Psoas muscle (tissue), 8 donors: ENCODE measurements around the gene ZNF766. TPM values are rescaled to one million over a fixed set of nuclear protein-coding genes. Genes with fewer than 3 reads are reported as not detected.

Experiments
- ATAC-seq, 4 donors: fragments of 200-7000 bp; cut with Tn5 transposase; one replicate each; pipeline ENCODE4 v1.9.1; 2020; ENCODE audit warnings: moderate library complexity in 3 of 4, mild to moderate bottlenecking in 2 of 4
- DNase-seq, 2 donors: peaks; one replicate each; pipeline ENCODE4 v3.0.0-alpha.2; 2020
- H3K27ac ChIP-seq: fragments of 200-600 bp; one replicate; pipeline ENCODE4 v1.8.0; 2022
- H3K27me3 ChIP-seq, 3 donors: fragments of 200-600 bp in 1 of 3; one replicate each; pipeline versions ENCODE4 v1.6.1 to v1.8.0; 2013 to 2022; ENCODE audit warnings: low read length in 2 of 3, mild to moderate bottlenecking in 2 of 3, moderate library complexity in 1 of 3; ENCODE audit not compliant: insufficient read depth in 3 of 3
- H3K36me3 ChIP-seq, 2 donors: fragments of 200-600 bp in 1 of 2; one replicate each; pipeline versions ENCODE4 v1.6.1 to v1.8.0; 2013 to 2022; ENCODE audit warnings: low read depth in 1 of 2, mild to moderate bottlenecking in 1 of 2, moderate library complexity in 1 of 2; ENCODE audit not compliant: insufficient read depth in 1 of 2
- H3K4me1 ChIP-seq: fragments of 200-600 bp; one replicate; pipeline ENCODE4 v1.8.0; 2022
- H3K4me3 ChIP-seq: fragments of 200-600 bp; one replicate; pipeline ENCODE4 v1.8.0; 2022; ENCODE audit warnings: mild to moderate bottlenecking
- H3K9me3 ChIP-seq: fragments of 200-600 bp; one replicate; pipeline ENCODE4 v1.8.0; 2022
- WGBS, 3 donors: extraction: QIAGEN DNeasy Blood & Tissue Kit; methylation state at CpG; one replicate each; pipeline versions ENCODE4 v1.1.6 to v1.1.7; 2013; 5-methylcytosine and 5-hydroxymethylcytosine counted together
- intact Hi-C, 2 donors: fragments of 100-400 bp; cut with DNase I; formaldehyde crosslinking; loops; one replicate each; pipeline versions ENCODE4 v1.11.0 to v1.14.2; 2022
- polyA plus RNA-seq, 3 donors: library from polyadenylated mRNA; stranded (reverse); fragments of 200-250 nt; gene quantifications; one replicate each; pipeline ENCODE4 v1.2.3, GENCODE V29; 2013
- total RNA-seq, 4 donors: library from RNA; stranded (reverse); fragmentation: NEBNext Ultra II Directional in 2 of 4; extraction: Animal tissue kit (Norgen Biotek cat#: 25700) in 2 of 4; gene quantifications; one replicate each; pipeline versions ENCODE4 v1.2.1 to v1.2.4, GENCODE V29; 2021 to 2023
- TF ChIP-seq, protein P1 (sequence below): fragments of 200-600 bp; IDR thresholded peaks from one replicate; pipeline ENCODE4 v1.8.0; 2022; ENCODE audit warnings: antibody characterized with exemption
- donor health status: healthy with polysubstance abuse.
- donor health status: DM: no; HTN: no; CAD: no; lungs with moderate emphysema.
- donor health status: Bipolar disorder and iron deficiency.
- donor health status: healthy.
- donor health status: DM: yes; HTN: yes; CAD: no.
- donor health status: DM: no; HTN: no; CAD: no.
- donor health status: DM: no; HTN: no; CAD: no.
- donor health status: DM: yes; HTN: yes; CAD: no.

The ZNF766 gene
- total and polyA plus RNA-seq, 7 donors = 3.6 to 10.7 (median 7.3) TPM

DNA sequence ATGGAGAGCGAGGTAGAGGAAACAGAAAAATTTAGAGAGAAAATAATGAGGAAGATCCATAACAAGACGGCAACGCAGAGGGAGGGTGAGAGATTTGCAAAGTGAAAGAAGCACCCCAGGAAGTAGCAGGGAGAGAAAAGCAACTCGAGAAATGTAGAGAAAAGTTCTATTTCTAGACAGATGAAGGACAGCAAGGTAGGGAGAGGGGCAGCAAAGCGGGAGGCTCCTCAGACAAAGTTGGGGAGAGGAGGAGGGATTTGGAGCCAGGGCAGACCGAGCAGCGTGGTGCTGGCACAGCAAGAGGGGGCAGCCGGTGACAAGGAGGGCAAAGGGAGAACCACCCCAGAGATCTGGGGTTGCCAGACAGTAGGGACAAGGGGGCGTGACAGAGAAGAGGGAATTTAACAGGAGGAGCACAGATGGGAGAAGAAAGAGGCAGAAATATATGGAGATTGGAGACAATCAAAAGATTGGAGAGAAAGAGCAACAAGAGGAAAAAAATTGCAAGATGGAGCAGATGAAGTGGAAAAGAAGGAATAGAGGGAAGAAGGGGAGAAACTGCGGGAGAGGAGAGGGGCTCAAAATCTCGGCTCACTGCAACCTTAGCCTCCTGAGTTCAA lies 989 bp downstream of the ZNF766 start:
- Histone ChIP-seq H3K4me3 (peak overlapping the region; percentile 100), H3K27ac (peak overlapping the region; percentile 97), H3K9me3 (no peaks in the 10 kb centered on the region), H3K36me3 (peaks cover 0 to 12% of the 10 kb centered on the region in 2 donors), H3K27me3 (no peaks in the 10 kb centered on the region), H3K4me1 (peaks cover 17% of the 10 kb centered on the region)
- 5 to 9% (median 7%) methylated on average over 11 of the region's 11 CpGs for WGBS, 3 donors
- no peak for DNase-seq
- intact Hi-C loops = no loop called here
- TF ChIP-seq, protein P1, sequence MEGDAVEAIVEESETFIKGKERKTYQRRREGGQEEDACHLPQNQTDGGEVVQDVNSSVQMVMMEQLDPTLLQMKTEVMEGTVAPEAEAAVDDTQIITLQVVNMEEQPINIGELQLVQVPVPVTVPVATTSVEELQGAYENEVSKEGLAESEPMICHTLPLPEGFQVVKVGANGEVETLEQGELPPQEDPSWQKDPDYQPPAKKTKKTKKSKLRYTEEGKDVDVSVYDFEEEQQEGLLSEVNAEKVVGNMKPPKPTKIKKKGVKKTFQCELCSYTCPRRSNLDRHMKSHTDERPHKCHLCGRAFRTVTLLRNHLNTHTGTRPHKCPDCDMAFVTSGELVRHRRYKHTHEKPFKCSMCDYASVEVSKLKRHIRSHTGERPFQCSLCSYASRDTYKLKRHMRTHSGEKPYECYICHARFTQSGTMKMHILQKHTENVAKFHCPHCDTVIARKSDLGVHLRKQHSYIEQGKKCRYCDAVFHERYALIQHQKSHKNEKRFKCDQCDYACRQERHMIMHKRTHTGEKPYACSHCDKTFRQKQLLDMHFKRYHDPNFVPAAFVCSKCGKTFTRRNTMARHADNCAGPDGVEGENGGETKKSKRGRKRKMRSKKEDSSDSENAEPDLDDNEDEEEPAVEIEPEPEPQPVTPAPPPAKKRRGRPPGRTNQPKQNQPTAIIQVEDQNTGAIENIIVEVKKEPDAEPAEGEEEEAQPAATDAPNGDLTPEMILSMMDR = no peak
- no peak for ATAC-seq

DNA sequence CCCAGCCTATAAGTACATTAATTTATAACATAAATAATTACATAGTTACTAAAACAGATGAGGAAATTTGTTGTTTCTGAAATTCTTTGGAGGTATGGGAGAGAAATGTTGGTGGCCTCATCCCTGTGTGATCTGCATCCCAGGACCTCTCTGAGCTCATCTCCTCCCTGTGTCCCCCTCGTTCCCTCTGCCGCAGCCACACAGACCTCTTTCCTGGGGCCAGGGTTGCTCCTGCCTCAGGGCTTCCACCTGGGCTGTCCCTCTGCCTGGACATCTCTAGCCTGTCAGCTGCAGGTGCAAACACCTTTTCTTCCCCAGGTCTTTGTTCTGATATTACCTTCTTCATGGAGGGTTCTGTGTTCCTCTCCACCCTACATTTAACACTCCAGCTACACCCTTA lies 3.9 kb downstream of the ZNF766 start:
- TF ChIP-seq, protein P1 = no peak
- Histone ChIP-seq H3K36me3 (peaks cover 0 to 16% of the 10 kb centered on the region in 2 donors), H3K27ac (no peak overlapping the region), H3K9me3 (no peaks in the 10 kb centered on the region), H3K27me3 (no peaks in the 10 kb centered on the region), H3K4me3 (no peak overlapping the region), H3K4me1 (peaks cover 17% of the 10 kb centered on the region)
- WGBS, 3 donors = 90 to 97% (median 93%) methylated on average over 2 of the region's 2 CpGs
- no peak for DNase-seq
- no peak for ATAC-seq
- intact Hi-C loops = no loop called here

DNA sequence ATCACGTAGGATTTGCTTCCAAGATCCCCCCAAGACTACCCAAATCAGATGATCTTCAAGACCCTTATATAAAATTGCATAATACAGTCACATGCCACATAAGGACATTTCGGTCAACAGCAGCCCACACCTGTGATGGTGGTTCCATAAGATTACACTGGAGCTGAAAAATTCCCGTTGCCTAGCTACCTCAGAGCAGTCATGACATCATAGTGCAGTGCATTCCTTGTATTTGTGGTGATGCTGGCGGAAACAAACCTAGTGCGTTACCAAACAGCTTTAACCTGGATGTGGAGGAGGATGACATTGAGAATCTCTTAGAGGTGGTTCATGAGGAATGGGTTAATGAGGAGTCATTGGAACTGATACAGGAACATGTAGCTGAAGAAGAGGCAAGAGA lies 4.8 kb downstream of the ZNF766 start:
- no peak overlapping the region for H3K27ac ChIP-seq
- no peaks in the 10 kb centered on the region for H3K27me3 ChIP-seq
- H3K36me3 ChIP-seq = peaks cover 0 to 16% of the 10 kb centered on the region in 2 donors
- DNase-seq (no peak), ATAC-seq (no peak)
- TF ChIP-seq, protein P1 = no peak
- H3K4me3 ChIP-seq = no peak overlapping the region
- H3K4me1 ChIP-seq = peaks cover 13% of the 10 kb centered on the region
- peaks cover 6% of the 10 kb centered on the region for H3K9me3 ChIP-seq
- intact Hi-C loops = no loop called here
- WGBS, 3 donors = 87 to 97% (median 91%) methylated on average over 5 of the region's 5 CpGs

DNA sequence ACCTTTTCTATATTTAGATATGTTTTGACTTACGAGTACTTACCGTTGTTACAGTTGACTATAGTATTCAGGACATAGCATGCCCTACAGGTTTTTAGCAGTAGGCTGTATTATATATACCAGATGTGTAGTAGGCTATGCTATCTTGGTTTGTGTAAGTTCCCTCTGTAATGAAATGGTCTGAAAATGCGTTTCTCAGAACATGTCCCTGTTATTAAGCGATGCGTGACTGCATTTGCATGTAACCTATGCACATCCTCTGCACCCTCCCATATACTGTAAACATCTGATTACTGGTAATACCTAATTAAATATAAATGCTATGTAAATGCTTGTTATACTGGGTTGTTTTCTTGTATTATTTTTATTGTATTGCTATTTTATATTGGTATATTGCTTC lies 6.6 kb downstream of the ZNF766 start:
- DNase-seq (no peak), ATAC-seq (no peak)
- 70 to 87% (median 77%) methylated on average over 5 of the region's 5 CpGs for WGBS, 3 donors
- Histone ChIP-seq H3K4me1 (peaks cover 4% of the 10 kb centered on the region), H3K36me3 (peaks cover 0 to 16% of the 10 kb centered on the region in 2 donors), H3K27me3 (no peaks in the 10 kb centered on the region), H3K27ac (no peak overlapping the region), H3K4me3 (no peak overlapping the region), H3K9me3 (peaks cover 13% of the 10 kb centered on the region)
- intact Hi-C loops = no loop called here
- TF ChIP-seq, protein P1 = no peak

DNA sequence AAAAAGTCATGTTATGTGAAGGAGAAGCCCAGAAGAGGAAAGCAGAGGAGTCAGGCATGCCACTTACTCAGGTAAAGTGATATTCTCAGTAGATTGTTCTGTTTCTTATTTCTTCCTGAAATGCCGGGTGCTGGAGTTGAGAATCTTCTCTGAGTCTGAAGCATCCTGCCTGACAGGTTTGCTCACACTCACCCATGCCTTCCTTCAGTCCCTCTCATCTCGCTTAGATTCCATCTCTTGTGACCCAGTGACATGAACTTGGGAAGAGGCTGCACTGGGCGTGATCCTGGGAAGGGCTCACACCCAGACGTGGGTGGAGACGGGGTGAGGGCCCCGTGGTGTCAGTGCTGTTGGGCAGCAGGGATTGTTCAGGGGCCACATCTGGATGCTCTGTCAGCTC lies 8.1 kb downstream of the ZNF766 start:
- DNase-seq (no peak), ATAC-seq (no peak)
- TF ChIP-seq, protein P1 = no peak
- no peak overlapping the region for H3K27ac ChIP-seq
- H3K27me3 ChIP-seq = no peaks in the 10 kb centered on the region
- H3K36me3 ChIP-seq = peaks cover 0 to 15% of the 10 kb centered on the region in 2 donors
- H3K4me1 ChIP-seq = no peaks in the 10 kb centered on the region
- peaks cover 13% of the 10 kb centered on the region for H3K9me3 ChIP-seq
- no peak overlapping the region for H3K4me3 ChIP-seq
- intact Hi-C loops = no loop called here
- 81 to 89% (median 88%) methylated on average over 6 of the region's 6 CpGs for WGBS, 3 donors
